Measurements from ENCODE around the gene PRICKLE1. TPM values are rescaled to one million over a fixed set of nuclear protein-coding genes. Genes with fewer than 3 reads are reported as not detected.

PRICKLE1 gene
- total and polyA plus RNA-seq, 2 donors (not counting 1 experiment from before 2014, with no cell fraction given) = 6.3 to 21.6 TPM

GRCh38 chr12:42422785-42423184, 166.8 kb downstream of the PRICKLE1 start:
- Histone ChIP-seq H3K36me3 (replicated peaks in 1 of 2; ENCODE audit: control extremely low read depth in 1 of 2, control insufficient read depth in 1 of 2, extremely low read depth in 1 of 2, insufficient read depth in 2 of 2, low read length in 1 of 2) (peaks cover 3 to 4% of the 10 kb centered on the region in 2 experiments), H3K27ac (ENCODE audit: low read length in 2 of 2) (no peak overlapping the region), H3K9ac (ENCODE audit: low read length) (no peak overlapping the region), H3K4me1 (ENCODE audit: control insufficient read depth in 2 of 2, insufficient read depth in 2 of 2, low read length in 2 of 2) (peaks cover 0 to 5% of the 10 kb centered on the region in 2 donors), H3K79me2 (ENCODE audit: control insufficient read depth, insufficient read depth, low read length) (peaks cover 11% of the 10 kb centered on the region), H3K4me2 (replicated peaks; ENCODE audit: low read depth, low read length, poor library complexity, severe bottlenecking) (no peak overlapping the region), H3K4me3 (ENCODE audit: control extremely low read depth in 1 of 5, extremely low read depth in 1 of 5, insufficient read depth in 1 of 5, low read depth in 2 of 5, low read length in 4 of 5) (no peak overlapping the region), H2AFZ (ENCODE audit: insufficient read depth, low read depth, low read length, poor library complexity, severe bottlenecking) (no peak overlapping the region), H4K20me1 (ENCODE audit: control insufficient read depth, insufficient read depth, low read length, poor library complexity, severe bottlenecking) (peaks cover 4% of the 10 kb centered on the region), H3K27me3 (replicated peaks in 1 of 4; ENCODE audit: control extremely low read depth in 1 of 4, control insufficient read depth in 3 of 4, insufficient read depth in 4 of 4, low read length in 3 of 4) (no peaks in the 10 kb centered on the region), H3K9me3 (ENCODE audit: control extremely low read depth in 1 of 3, control insufficient read depth in 2 of 3, insufficient read depth in 1 of 3, low read length in 2 of 3) (peaks cover 0 to 3% (median 0%) of the 10 kb centered on the region in 3 donors)
- H3K27me3 Mint-ChIP-seq = no peaks in the 10 kb centered on the region
- WGBS (ENCODE audit: insufficient coverage) = no CpG with 5 or more reads among the region's 1 CpG
- CTCF ChIA-PET = interaction anchor here (1.0 kb wide), 1 partner anchor 21 kb away, joined by 4 read pairs; no protein-coding TSS in a partner anchor
- TF ChIP-seq CTCF (IDR thresholded peaks at IDR 0.05) = no peak
- POLR2A ChIA-PET = no interaction called here
- no peak for ATAC-seq (ENCODE audit: low read depth)
- no peak overlapping the region for H3K4me3 Mint-ChIP-seq
- DNase-seq = no peak
- no peak overlapping the region for H3K27ac Mint-ChIP-seq
- intact Hi-C loops (cut with micrococcal nuclease) = no loop called here
- no peaks in the 10 kb centered on the region for H3K9me3 Mint-ChIP-seq (ENCODE audit: insufficient read depth)
- peaks cover 22% of the 10 kb centered on the region for H3K4me1 Mint-ChIP-seq

- Mint-ChIP-seq H3K27me3 (no peaks in the 10 kb centered on the region), H3K27ac (no peak overlapping the region), H3K4me1 (peaks cover 25% of the 10 kb centered on the region), H3K4me3 (no peak overlapping the region), H3K9me3 (ENCODE audit: insufficient read depth) (no peaks in the 10 kb centered on the region)
- Histone ChIP-seq H3K27ac (ENCODE audit: low read length in 2 of 2) (peak overlapping the region in 1 of 2 donors; percentile 25), H3K27me3 (replicated peaks in 1 of 4; ENCODE audit: control extremely low read depth in 1 of 4, control insufficient read depth in 3 of 4, insufficient read depth in 4 of 4, low read length in 3 of 4) (no peaks in the 10 kb centered on the region), H3K9ac (ENCODE audit: low read length) (no peak overlapping the region), H3K36me3 (replicated peaks in 1 of 2; ENCODE audit: control extremely low read depth in 1 of 2, control insufficient read depth in 1 of 2, extremely low read depth in 1 of 2, insufficient read depth in 2 of 2, low read length in 1 of 2) (peaks cover 0 to 3% of the 10 kb centered on the region in 2 experiments), H2AFZ (ENCODE audit: insufficient read depth, low read depth, low read length, poor library complexity, severe bottlenecking) (no peak overlapping the region), H3K9me3 (ENCODE audit: control extremely low read depth in 1 of 3, control insufficient read depth in 2 of 3, insufficient read depth in 1 of 3, low read length in 2 of 3) (peaks cover 0 to 4% (median 0%) of the 10 kb centered on the region in 3 donors), H4K20me1 (ENCODE audit: control insufficient read depth, insufficient read depth, low read length, poor library complexity, severe bottlenecking) (peaks cover 4% of the 10 kb centered on the region), H3K4me3 (ENCODE audit: control extremely low read depth in 1 of 5, extremely low read depth in 1 of 5, insufficient read depth in 1 of 5, low read depth in 2 of 5, low read length in 4 of 5) (no peak overlapping the region), H3K79me2 (ENCODE audit: control insufficient read depth, insufficient read depth, low read length) (peaks cover 11% of the 10 kb centered on the region), H3K4me1 (ENCODE audit: control insufficient read depth in 2 of 2, insufficient read depth in 2 of 2, low read length in 2 of 2) (peaks cover 0 to 5% of the 10 kb centered on the region in 2 donors), H3K4me2 (replicated peaks; ENCODE audit: low read depth, low read length, poor library complexity, severe bottlenecking) (no peak overlapping the region)
- DNase-seq = no peak
- no CpG with 5 or more reads among the region's 3 CpGs for WGBS (ENCODE audit: insufficient coverage)
- ATAC-seq (ENCODE audit: low read depth) = no peak
- intact Hi-C loops (cut with micrococcal nuclease) = no loop called here
- ChIA-PET CTCF (no interaction called here), POLR2A (no interaction called here)
- TF ChIP-seq CTCF (IDR thresholded peaks at IDR 0.05) (no peak), EZH2 (IDR thresholded peaks at IDR 0.05; ENCODE audit: borderline replicate concordance, insufficient read depth, low read depth, low read length, poor library complexity, severe bottlenecking) (no peak)
These were observed 167.4 kb downstream of the PRICKLE1 start for GRCh38 chr12:42421844-42422779.
